Ectodermal cell (in vitro differentiated cells): ENCODE measurements around the gene SYT4.

Source experiments
- H3K27ac ChIP-seq: 2 replicates; pipeline ENCODE4 v1.7.0; 2013; ENCODE audit warnings: mild to moderate bottlenecking, low read depth, low read length; ENCODE audit not compliant: insufficient read depth, poor library complexity, severe bottlenecking
- H3K27me3 ChIP-seq: 2 replicates; pipeline ENCODE4 v1.7.0; 2013; ENCODE audit warnings: mild to moderate bottlenecking, low read length; ENCODE audit not compliant: insufficient read depth, control insufficient read depth, poor library complexity, severe bottlenecking
- H3K36me3 ChIP-seq: one replicate; pipeline ENCODE4 v1.7.0; 2013; ENCODE audit warnings: low read length; ENCODE audit not compliant: control insufficient read depth, insufficient read depth
- H3K4me1 ChIP-seq: one replicate; pipeline ENCODE4 v1.7.0; 2013; ENCODE audit warnings: low read length; ENCODE audit not compliant: control insufficient read depth, insufficient read depth
- H3K4me3 ChIP-seq: 2 replicates; pipeline ENCODE4 v1.7.0; 2013; ENCODE audit warnings: low read depth, low read length, control low read depth; ENCODE audit not compliant: insufficient read depth
- H3K9me3 ChIP-seq: 2 replicates; pipeline ENCODE4 v1.7.0; 2013; ENCODE audit warnings: mild to moderate bottlenecking, low read length, moderate library complexity; ENCODE audit not compliant: control insufficient read depth
- WGBS, 2 experiments: methylation state at CpG; one replicate each; pipeline ENCODE4 v1.1.7; 2013; ENCODE audit warnings: missing lambda C conversion rate in 2 of 2; 5-methylcytosine and 5-hydroxymethylcytosine counted together

The SYT4 gene

DNA sequence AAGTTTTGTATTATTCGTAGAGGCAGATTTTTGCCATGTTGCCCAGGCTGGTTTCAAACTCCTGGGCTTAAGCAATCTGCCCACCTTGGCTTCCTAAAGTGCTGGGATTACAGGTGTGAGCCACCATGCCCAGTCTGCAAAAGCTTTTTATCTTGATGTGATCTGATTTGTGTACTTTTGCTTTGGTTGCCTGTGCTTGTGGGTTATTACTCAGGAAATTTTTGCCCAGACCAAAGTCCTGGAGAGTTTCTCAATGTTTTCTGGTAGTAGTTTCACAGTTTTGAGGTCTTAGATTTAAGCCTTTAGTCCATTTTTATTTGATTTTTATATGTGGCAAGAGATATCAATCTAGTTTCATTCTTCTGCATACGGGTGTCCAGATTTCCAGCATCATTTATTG lies 42.4 kb downstream of the SYT4 start:
- no peaks in the 10 kb centered on the region for H3K4me1 ChIP-seq
- no peaks in the 10 kb centered on the region for H3K27me3 ChIP-seq
- no peak overlapping the region for H3K27ac ChIP-seq
- H3K36me3 ChIP-seq = no peaks in the 10 kb centered on the region
- no peak overlapping the region for H3K4me3 ChIP-seq
- 87 to 94% methylated on average over 1 to 2 of the region's 2 CpGs for WGBS, 2 experiments
- no peaks in the 10 kb centered on the region for H3K9me3 ChIP-seq

DNA sequence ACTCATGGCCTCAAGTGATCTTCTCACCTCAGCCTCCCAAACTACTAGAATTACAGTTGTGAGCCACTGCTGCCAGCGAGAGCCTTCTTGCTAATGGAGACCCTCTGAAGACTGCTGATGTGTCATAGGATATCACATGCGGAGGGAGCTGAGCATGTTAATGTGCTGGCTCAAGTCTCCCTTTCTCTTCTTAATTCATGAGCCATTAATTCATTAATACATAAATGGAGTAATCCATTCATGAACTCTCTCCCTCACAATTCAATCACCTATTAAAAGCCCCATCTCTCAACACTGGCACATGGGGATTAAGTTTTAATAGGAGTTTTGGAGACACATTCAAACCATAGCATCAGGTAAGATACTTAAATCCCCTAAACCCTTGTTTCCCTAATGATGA lies 54.8 kb downstream of the SYT4 start:
- no peak overlapping the region for H3K4me3 ChIP-seq
- no peak overlapping the region for H3K27ac ChIP-seq
- H3K36me3 ChIP-seq = no peaks in the 10 kb centered on the region
- no peaks in the 10 kb centered on the region for H3K27me3 ChIP-seq
- H3K4me1 ChIP-seq = no peaks in the 10 kb centered on the region
- WGBS, 2 experiments = 81 to 89% methylated on average over 2 of the region's 2 CpGs
- no peaks in the 10 kb centered on the region for H3K9me3 ChIP-seq

DNA sequence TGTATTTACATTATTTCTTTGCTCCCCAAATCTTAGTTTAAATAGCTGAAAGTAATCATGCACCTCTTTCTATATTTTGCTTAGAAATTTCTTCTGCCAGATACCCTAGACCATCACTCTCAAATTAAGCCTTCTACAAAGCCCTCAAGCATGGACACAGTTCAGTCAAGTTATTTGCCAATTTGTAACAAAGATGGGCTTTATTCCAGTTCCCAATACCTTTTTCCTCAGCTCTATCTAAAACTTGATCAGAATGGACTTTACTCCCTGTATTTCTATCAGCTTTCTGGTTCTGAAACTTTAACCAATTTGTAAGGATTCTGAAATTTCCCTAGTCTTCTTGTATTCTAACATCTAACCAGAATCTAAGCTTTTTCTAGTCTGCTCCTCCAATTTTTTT lies 56.6 kb downstream of the SYT4 start:
- Histone ChIP-seq H3K9me3 (no peaks in the 10 kb centered on the region), H3K4me1 (no peaks in the 10 kb centered on the region), H3K27me3 (no peaks in the 10 kb centered on the region)

More for the DNA sequence above, 56.6 kb downstream of the SYT4 start:
- Histone ChIP-seq H3K4me3 (no peak overlapping the region), H3K27ac (no peak overlapping the region), H3K36me3 (no peaks in the 10 kb centered on the region)
